ENCODE data around the gene AKT2.

GRCh38 chr19:40282209-40282580, 3.0 kb downstream of the AKT2 start:
- TF ChIP-seq CTCF (conservative IDR thresholded peaks at IDR 0.05) (no peak), EZH2 (IDR thresholded peaks at IDR 0.05; ENCODE audit: low read depth) (no peak)

Data from PC-9 (cell line).